Tibial nerve (tissue), 3 donors: ENCODE data around the gene UMOD.

Source experiments
- POLR2A ChIP-seq, 2 donors: fragments of 450-650 bp; IDR thresholded peaks; one replicate each; pipeline ENCODE4 v1.6.1; 2017; ENCODE audit warnings: antibody characterized with exemption in 2 of 2, mild to moderate bottlenecking in 2 of 2, moderate library complexity in 2 of 2
- TF ChIP-seq, protein P1 (sequence below), 5 experiments: fragments of 200-600 bp in 3 of 5; fragments of 450-650 bp in 2 of 5; sonication (generic) in 3 of 5; IDR thresholded peaks; one replicate each; pipeline ENCODE4 v1.5.1; 2016 to 2019; ENCODE audit warnings: antibody characterized with exemption in 5 of 5, mild to moderate bottlenecking in 3 of 5, moderate library complexity in 2 of 5

DNA sequence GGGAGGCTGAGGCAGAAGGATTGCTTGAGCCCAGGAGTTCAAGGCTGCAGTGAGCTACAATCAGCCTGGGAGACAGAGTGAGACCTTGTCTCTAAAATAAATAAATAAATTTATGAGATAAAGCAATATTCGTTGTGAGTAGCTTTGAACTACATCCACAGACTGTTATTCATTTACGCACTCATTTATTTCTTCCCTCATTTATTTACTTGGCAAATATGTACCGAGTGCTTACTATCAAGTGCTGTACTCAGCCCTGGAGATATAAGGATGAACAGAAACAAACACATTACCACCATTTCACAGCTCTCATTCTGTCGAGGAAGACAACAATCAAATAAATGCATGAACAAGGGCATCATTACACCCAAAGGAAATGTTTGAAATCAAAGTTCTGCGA lies 24.7 kb upstream of the UMOD start:
- TF ChIP-seq, protein P1, sequence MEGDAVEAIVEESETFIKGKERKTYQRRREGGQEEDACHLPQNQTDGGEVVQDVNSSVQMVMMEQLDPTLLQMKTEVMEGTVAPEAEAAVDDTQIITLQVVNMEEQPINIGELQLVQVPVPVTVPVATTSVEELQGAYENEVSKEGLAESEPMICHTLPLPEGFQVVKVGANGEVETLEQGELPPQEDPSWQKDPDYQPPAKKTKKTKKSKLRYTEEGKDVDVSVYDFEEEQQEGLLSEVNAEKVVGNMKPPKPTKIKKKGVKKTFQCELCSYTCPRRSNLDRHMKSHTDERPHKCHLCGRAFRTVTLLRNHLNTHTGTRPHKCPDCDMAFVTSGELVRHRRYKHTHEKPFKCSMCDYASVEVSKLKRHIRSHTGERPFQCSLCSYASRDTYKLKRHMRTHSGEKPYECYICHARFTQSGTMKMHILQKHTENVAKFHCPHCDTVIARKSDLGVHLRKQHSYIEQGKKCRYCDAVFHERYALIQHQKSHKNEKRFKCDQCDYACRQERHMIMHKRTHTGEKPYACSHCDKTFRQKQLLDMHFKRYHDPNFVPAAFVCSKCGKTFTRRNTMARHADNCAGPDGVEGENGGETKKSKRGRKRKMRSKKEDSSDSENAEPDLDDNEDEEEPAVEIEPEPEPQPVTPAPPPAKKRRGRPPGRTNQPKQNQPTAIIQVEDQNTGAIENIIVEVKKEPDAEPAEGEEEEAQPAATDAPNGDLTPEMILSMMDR (IDR thresholded peaks at IDR 0.05) = no peak
- TF ChIP-seq POLR2A (IDR thresholded peaks at IDR 0.05) = no peak
